SK-N-MC (cell line): Measurements from ENCODE around the gene CADPS2.
A peak's percentile ranks its signal among the peaks of the same experiment; 100 is the strongest.

ENCODE experiments used
- DNase-seq: peaks from one replicate; pipeline ENCODE4 v3.0.0-alpha.2; 2011; ENCODE audit warnings: low read depth, low spot score
- H3K27ac ChIP-seq: fragments of 200-600 bp; sonication (generic); 2 replicates; pipeline ENCODE4 v1.5.1; 2016; ENCODE audit warnings: mixed run types
- H3K36me3 ChIP-seq: fragments of 200-600 bp; sonication (generic); 2 replicates; pipeline ENCODE4 v1.6.1; 2017; ENCODE audit warnings: antibody characterized with exemption, low read length, mixed read lengths; ENCODE audit not compliant: insufficient read depth
- H3K4me3 ChIP-seq: fragments of 200-600 bp; sonication (generic); 2 replicates; pipeline ENCODE4 v1.5.1; 2016
- H3K9ac ChIP-seq: fragments of 200-600 bp; sonication (generic); 2 replicates; pipeline ENCODE4 v1.8.0; 2017; ENCODE audit warnings: mixed run types, mixed read lengths; ENCODE audit not compliant: insufficient read length
- H3K9me3 ChIP-seq: fragments of 200-600 bp; sonication (generic); 2 replicates; pipeline ENCODE4 v1.6.1; 2017; ENCODE audit warnings: low read depth, mild to moderate bottlenecking, antibody characterized with exemption, low read length, moderate library complexity, mixed read lengths
- EZH2 ChIP-seq: fragments of 200-600 bp; sonication (generic); IDR thresholded peaks from one replicate; pipeline ENCODE4 v1.6.1; 2017; ENCODE audit warnings: antibody characterized with exemption
- FOXP2 ChIP-seq: optimal IDR thresholded peaks from 2 replicates; pipeline ENCODE3; 2011; ENCODE audit warnings: mild to moderate bottlenecking, moderate library complexity; ENCODE audit not compliant: insufficient read depth; ENCODE audit errors: extremely low read length, control extremely low read depth
- POLR2AphosphoS5 ChIP-seq: IDR thresholded peaks from 2 replicates; pipeline ENCODE4 v1.6.1; 2012; ENCODE audit warnings: mild to moderate bottlenecking, low read depth, low read length, borderline replicate concordance

CADPS2 gene

GRCh38 chr7:122889116-122889515 is 2.9 kb upstream of the CADPS2 start:
- no peak overlapping the region for H3K9ac ChIP-seq
- no peak for DNase-seq
- no peaks in the 10 kb centered on the region for H3K9me3 ChIP-seq
- no peak for TF ChIP-seq EZH2
- no peak for TF ChIP-seq FOXP2
- TF ChIP-seq POLR2AphosphoS5 = no peak
- no peaks in the 10 kb centered on the region for H3K36me3 ChIP-seq
- H3K4me3 ChIP-seq = no peak overlapping the region
- no peak overlapping the region for H3K27ac ChIP-seq

DNA sequence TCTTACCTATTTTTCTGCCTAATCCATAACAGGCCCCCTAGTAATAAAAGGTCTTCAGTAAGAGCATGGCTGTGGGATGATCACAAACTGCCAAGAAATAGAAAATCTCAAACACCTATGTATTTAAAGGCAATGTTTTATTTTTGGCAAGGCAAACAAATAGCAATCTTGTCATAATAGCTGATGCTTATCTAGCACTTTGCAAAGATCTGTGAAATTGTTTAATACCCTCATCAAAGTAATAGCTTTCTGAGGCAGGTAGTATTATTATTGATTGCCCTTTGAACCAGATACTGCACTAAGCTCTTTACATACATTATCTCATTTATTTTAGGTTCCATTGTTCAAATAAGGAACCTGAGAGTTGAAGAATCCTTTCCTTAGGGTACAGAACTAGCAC is 1.6 kb upstream of the CADPS2 start:
- H3K27ac ChIP-seq = no peak overlapping the region
- DNase-seq = no peak
- peak overlapping the region; percentile 95; the same call in 1 of the 2 replicates for H3K4me3 ChIP-seq
- H3K36me3 ChIP-seq = no peaks in the 10 kb centered on the region
- H3K9me3 ChIP-seq = no peaks in the 10 kb centered on the region
- no peak for TF ChIP-seq FOXP2
- no peak for TF ChIP-seq EZH2
- TF ChIP-seq POLR2AphosphoS5 = no peak; the same call in 1 of the 2 replicates
- H3K9ac ChIP-seq = no peak overlapping the region

GRCh38 chr7:122887198-122887597 is 938 bp upstream of the CADPS2 start:
- no peak overlapping the region for H3K27ac ChIP-seq
- TF ChIP-seq EZH2 = no peak
- TF ChIP-seq FOXP2 = no peak
- TF ChIP-seq POLR2AphosphoS5 = no peak; the same call in 1 of the 2 replicates
- H3K4me3 ChIP-seq = peak overlapping the region; percentile 95
- H3K9ac ChIP-seq = peak overlapping the region; percentile 79
- DNase-seq = no peak
- H3K36me3 ChIP-seq = no peaks in the 10 kb centered on the region; the same call in 1 of the 2 replicates
- H3K9me3 ChIP-seq = no peaks in the 10 kb centered on the region

DNA sequence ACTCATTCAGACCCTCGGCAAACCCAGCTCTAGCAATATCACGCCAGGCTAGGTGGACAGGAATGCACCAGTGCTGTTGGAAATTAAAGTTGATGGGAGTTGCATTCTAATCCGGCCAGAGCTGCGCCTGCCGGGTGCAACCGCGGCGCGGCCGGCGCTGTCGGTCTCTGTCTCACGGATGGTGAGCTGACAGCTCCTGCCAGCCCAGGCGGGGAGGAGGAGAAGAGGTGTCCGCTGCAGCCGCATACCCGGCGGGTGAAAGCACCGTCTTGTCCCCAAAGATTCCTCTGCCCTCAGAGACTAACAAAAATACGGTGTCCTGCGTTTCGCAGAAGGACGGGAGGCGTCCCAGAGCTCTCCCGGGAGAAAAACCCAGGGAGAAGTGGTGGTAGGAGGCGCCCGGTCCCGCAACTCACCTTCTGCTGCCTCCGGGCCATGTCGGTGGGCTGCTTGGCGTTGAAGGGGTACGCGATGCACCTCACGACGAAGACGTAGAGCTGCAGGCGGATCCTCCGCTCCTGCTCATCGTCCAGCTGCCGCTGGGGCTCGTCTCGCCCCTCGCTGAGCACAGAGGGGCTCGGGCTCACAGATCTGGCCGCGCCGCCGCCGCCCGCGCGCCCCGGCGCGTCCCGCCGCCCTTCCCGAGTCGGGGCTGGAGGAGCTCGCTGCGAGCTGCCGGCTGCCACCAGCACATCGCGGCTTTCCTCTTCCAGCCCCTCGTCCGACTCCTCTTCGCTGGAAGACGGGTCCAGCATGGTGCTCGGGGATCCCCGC is 490 bp downstream of the CADPS2 start:
- Histone ChIP-seq H3K27ac (no peak overlapping the region; the same call in 1 of the 2 replicates), H3K9ac (peak overlapping the region; percentile 79), H3K9me3 (no peaks in the 10 kb centered on the region), H3K36me3 (no peaks in the 10 kb centered on the region; the same call in 1 of the 2 replicates), H3K4me3 (peak overlapping the region; percentile 95)
- TF ChIP-seq EZH2 (no peak), POLR2AphosphoS5 (no peak), FOXP2 (no peak)
- DNase-seq = no peak

- Histone ChIP-seq H3K27ac (no peak overlapping the region), H3K4me3 (peak overlapping the region; percentile 95), H3K9me3 (no peaks in the 10 kb centered on the region), H3K9ac (peak overlapping the region; percentile 79), H3K36me3 (no peaks in the 10 kb centered on the region; the same call in 1 of the 2 replicates)
- TF ChIP-seq FOXP2 = no peak
- no peak for TF ChIP-seq POLR2AphosphoS5
- TF ChIP-seq EZH2 = no peak
- no peak for DNase-seq
Measured at GRCh38 chr7:122884186-122884585, 2.1 kb downstream of the CADPS2 start.

- Histone ChIP-seq H3K27ac (no peak overlapping the region), H3K36me3 (no peaks in the 10 kb centered on the region; the same call in 1 of the 2 replicates), H3K9ac (peak overlapping the region; percentile 2), H3K9me3 (no peaks in the 10 kb centered on the region), H3K4me3 (peak overlapping the region; percentile 95)
- no peak for DNase-seq
- TF ChIP-seq FOXP2 (no peak), EZH2 (no peak), POLR2AphosphoS5 (no peak)
Measured at GRCh38 chr7:122883049-122883680, 3.1 kb downstream of the CADPS2 start.

GRCh38 chr7:122881324-122881723 is 4.9 kb downstream of the CADPS2 start:
- no peak overlapping the region for H3K27ac ChIP-seq
- no peak overlapping the region for H3K9ac ChIP-seq
- 0 out of 2 replicates have a peak overlapping the region, but pooled peaks have one; percentile 18 for H3K4me3 ChIP-seq
- DNase-seq = no peak
- no peak for TF ChIP-seq POLR2AphosphoS5
- no peak for TF ChIP-seq EZH2
- TF ChIP-seq FOXP2 = no peak
- no peaks in the 10 kb centered on the region for H3K9me3 ChIP-seq
- H3K36me3 ChIP-seq = peaks cover 3% of the 10 kb centered on the region; the same call in 1 of the 2 replicates

GRCh38 chr7:122869260-122869659 is 17.0 kb downstream of the CADPS2 start:
- DNase-seq = no peak
- no peak overlapping the region for H3K4me3 ChIP-seq
- no peak overlapping the region for H3K27ac ChIP-seq
- TF ChIP-seq POLR2AphosphoS5 (no peak), EZH2 (no peak), FOXP2 (no peak)
- H3K9me3 ChIP-seq = peaks cover 10% of the 10 kb centered on the region; the same call in 1 of the 2 replicates
- no peak overlapping the region for H3K9ac ChIP-seq
- H3K36me3 ChIP-seq = peaks cover 25% of the 10 kb centered on the region
